Stimulated activated CD8-positive, alpha-beta memory T cell treated with anti-CD3 and anti-CD28 coated beads, Interleukin-15, amount 100 ng/mL, for 48 hours (primary cell): ENCODE measurements around the gene NF1.
"Not testable (repeated sequence)": the region's sequence is repeated elsewhere in the genome, so short reads cannot be mapped to it uniquely, and the experiment has no call there.

Source experiments
- DNase-seq, 2 donors: peaks; one replicate each; pipeline ENCODE4 v3.0.0-alpha.2; 2020; ENCODE audit warnings: low read depth in 2 of 2

Gene NF1, protein sequence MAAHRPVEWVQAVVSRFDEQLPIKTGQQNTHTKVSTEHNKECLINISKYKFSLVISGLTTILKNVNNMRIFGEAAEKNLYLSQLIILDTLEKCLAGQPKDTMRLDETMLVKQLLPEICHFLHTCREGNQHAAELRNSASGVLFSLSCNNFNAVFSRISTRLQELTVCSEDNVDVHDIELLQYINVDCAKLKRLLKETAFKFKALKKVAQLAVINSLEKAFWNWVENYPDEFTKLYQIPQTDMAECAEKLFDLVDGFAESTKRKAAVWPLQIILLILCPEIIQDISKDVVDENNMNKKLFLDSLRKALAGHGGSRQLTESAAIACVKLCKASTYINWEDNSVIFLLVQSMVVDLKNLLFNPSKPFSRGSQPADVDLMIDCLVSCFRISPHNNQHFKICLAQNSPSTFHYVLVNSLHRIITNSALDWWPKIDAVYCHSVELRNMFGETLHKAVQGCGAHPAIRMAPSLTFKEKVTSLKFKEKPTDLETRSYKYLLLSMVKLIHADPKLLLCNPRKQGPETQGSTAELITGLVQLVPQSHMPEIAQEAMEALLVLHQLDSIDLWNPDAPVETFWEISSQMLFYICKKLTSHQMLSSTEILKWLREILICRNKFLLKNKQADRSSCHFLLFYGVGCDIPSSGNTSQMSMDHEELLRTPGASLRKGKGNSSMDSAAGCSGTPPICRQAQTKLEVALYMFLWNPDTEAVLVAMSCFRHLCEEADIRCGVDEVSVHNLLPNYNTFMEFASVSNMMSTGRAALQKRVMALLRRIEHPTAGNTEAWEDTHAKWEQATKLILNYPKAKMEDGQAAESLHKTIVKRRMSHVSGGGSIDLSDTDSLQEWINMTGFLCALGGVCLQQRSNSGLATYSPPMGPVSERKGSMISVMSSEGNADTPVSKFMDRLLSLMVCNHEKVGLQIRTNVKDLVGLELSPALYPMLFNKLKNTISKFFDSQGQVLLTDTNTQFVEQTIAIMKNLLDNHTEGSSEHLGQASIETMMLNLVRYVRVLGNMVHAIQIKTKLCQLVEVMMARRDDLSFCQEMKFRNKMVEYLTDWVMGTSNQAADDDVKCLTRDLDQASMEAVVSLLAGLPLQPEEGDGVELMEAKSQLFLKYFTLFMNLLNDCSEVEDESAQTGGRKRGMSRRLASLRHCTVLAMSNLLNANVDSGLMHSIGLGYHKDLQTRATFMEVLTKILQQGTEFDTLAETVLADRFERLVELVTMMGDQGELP (N-terminal part only)

DNA sequence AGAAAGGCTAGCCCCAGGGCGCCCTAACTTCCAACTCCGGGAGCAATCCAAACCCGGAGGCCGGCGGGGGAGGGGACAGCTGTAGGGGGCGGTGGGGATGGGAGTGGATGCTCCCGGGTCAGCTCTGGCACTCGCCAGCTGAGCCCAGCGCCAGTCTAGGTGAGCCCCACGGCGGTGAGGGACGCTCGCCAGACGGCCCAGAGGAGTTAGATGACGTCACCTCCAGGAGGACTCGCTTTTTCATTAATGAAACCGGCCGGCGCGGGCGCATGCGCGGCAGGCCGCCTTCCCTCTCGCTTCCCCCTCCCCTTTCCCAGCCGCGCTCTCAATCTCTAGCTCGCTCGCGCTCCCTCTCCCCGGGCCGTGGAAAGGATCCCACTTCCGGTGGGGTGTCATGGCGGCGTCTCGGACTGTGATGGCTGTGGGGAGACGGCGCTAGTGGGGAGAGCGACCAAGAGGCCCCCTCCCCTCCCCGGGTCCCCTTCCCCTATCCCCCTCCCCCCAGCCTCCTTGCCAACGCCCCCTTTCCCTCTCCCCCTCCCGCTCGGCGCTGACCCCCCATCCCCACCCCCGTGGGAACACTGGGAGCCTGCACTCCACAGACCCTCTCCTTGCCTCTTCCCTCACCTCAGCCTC lies at the start of gene NF1:
TSS of gene NF1 (plus strand) at position 378 of the 636 bp plus-strand sequence. CDS start 333 bp downstream, outside the sequence.
- peak; percentile 80 to 84 for DNase-seq

DNA sequence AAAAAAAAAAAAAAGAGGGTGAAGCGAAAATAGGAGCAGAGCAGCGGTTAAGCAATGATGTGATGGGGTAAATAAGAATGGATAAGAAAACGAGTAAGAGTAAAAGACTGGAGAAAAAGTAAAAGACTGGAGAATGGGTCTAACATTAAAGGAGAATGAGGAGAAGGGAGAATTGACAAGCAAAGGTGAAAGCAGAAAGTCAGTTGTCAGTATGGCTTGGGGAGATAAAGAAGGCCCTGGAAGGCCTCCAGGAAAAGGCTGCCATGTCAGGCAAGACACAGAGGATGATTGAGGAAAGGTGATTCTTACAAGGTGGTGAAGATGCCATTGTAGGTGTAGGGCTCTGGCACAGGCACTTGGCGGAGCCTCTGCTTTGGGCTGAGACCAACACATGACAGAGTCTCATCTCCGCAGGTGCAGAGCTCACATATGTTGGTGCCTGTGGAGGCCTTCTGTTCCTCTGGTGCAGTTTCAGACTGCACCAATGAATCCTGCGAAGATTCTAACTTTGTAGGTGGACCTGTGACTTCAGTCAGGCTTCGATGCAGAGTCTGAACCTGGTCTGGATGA lies 47.8 kb upstream of the NF1 start:
- not testable (repeated sequence) for DNase-seq

DNA sequence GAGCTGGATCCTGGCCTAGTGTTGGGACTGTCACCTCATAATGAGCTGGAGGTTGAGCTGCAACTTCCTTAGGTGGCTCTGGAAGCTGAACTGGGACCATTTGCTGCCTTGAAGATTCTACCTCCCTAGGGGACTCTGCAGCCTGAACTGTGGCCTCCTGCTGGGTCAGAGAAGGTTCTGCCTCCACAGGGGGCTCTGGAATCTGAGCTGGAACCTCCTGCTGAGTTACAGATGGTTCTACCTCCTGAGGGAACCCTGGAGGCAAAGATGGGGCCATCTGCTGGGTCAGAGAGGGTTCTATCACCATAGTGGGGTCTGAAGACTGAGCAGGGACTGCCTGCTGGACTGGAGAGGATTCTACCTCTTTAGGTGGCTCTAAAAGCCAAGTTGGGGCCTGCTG lies 46.6 kb upstream of the NF1 start:
- no peak for DNase-seq

DNA sequence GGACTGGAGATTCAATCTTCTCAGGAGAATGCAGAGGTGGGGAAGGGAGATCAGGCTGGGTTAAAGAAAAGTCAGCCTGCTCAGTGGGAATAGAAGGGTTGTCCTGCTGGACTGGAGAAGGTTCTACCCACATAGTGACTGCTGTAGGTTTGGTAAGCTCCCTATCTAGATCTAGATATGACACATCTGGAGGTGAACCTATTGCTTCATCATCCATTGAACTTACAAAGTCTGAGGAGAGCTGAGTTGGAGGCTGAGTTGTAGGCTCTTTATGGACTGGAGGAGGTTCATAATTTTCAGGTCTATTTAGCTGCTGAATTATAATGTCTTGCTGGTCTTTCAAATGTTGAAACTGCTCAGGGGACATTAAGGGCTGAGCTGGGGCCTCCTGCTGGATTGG lies 46.0 kb upstream of the NF1 start:
- DNase-seq: no peak

DNA sequence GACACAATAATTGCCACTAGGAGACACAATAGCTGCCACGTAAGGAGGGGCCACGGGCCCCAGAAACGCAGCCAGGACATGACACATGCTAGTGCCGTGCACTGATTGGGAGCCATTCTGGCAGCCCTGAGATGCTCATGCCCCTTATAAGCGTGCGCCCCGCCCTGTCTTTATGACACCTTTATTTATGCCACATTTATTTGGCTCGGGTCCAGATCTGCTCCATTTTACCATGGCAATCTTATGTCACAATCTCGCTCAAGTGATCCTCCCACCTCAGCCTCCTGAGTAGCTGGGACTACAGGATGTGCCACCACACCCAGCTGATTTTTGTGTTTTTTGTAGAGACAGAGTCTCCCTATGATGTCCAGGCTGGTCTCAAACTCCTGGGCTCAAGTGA lies 43.8 kb upstream of the NF1 start:
- no peak for DNase-seq

DNA sequence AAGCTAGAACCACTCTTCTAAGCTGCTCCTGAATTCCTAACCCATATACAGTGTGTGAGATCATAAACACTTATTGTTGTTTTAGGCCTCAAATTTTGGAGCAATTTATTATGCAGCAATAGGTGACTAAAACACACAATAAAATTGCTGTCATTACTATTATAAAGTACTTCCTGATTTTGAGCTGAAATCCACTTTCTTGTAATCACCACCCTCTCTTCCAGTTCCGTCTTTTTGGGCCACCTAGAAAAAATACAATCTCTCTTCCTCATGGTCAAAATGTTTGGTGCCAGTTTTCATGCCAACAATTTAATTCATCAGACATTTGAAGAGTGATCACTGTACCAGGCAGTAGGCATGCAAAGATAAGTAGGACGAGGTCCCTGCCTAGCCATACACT lies 43.3 kb upstream of the NF1 start:
- DNase-seq: no peak

DNA sequence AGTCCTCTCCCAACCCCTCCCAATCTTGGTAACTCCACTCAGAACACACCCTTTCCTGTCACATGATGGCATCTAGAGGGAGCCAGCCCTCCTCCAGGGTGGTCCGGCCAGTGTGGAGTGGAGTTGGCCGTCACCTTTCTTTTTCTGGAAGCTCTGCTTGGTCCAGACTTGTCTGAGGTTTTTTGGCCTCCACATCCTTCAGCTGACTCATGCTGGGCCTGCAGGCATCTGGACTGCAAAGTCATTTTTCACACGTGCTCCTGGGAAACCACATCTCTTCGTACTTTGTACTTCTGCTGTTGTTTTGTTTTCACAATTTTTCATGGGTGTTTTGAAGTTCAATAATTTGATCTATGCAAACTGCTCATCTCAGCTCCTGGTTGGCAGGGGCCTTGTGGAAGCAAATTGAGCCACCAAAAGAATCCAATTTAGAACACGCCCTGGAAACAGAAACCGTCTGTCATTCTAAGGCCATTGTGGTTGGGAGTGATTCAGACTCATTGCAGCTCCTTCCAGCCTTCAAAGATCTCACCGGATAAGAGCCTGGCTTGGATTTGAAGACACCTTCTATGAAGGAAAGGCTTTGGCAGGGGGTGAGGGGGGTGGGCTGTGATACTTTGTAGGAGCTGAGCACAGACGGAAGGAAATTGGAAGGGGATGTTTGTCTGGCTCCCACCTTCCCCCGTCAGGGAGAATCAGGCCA lies 42.4 kb upstream of the NF1 start:
- DNase-seq: no peak

DNA sequence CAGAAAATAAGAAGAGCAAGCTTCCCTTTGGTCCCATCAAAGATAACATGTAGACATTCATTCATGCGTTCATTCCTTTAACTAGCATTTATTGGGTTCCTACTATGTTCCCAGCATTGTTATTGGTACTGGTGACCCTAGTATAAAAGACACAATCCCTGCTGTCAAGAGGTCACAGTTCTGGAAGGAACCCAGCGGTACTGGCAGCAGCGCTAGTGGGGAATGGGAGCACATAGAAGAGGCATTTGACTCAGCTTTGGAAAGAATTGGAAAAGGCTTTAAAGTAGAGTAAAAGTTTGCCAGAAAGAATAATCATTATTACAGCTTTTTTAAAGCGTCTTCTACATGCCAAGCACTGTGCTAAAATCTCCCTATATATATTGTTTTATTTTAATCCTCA lies 41.7 kb upstream of the NF1 start:
- DNase-seq: no peak

DNA sequence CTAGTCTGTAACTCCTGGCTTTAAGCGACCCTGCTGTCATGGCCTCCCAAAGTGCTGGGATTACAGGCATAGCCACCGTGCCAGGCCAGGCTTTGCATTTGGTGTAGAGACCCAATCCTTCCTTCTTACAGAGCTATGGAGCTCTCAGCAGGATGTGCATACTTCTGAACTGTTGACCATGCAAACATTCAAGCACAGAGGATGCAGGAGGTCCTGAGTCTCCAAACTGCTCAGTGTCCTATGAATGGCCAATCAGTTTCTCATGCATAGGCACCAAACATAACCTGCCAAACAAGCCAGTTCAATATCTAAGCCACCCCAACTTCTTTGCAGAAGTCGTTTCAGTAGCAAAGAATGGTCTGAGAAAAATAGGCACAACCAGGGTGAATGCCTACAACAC lies 40.0 kb upstream of the NF1 start:
- no peak for DNase-seq

DNA sequence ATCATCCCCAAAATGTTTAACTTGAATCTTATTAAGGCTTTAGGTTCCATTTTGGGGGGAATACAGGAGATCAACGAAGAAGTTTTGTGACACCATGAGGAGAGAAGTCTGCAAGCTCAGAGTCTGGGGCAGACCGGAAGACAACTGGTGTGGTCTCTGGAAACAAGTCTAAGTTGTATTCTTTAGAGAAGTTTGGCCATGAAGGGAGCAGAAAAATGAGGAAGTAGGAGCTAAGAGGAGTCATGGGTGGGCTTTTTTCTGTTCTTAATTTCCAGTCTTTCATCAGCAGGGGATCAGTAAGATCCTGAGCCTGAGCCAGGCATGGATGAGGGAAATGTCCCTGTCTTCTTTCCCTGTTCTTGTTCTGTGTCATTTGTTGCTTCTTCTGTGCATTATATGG lies 35.8 kb upstream of the NF1 start:
- DNase-seq: no peak

DNA sequence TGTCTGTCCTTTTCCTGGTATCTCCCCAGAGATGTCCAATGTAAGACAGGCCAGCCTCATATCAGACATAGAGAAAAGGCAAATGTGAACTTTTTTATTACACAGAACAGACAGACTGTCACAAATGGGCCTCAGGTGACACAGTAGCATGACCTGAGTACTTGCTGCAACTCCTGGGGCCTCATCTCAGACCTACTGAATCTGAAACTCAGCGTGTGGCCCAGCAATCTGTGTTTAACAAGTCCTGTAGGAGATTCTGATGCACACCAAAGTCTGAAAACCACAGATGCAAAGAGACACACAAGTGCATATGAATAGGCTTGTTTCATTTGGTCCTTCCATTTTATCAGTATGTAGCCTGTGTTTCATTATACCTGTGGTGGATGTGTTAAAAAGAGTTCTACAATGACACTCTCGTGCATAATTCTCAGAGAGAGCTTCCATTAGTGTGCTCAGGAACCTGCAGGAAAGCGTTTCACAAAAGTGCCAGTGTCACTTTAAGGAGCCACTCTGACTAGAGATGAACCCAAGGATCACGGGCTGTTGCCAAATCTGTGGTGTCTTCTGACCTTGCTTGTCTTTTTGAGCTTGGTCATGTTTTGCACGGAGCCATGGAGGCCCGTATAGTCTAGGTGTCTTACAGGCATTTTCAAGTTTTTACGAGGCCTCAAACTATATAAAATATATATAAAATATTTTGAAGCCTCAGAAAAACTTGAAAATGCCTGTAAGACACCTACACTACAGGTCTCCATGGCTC lies 33.8 kb upstream of the NF1 start:
- no peak for DNase-seq

DNA sequence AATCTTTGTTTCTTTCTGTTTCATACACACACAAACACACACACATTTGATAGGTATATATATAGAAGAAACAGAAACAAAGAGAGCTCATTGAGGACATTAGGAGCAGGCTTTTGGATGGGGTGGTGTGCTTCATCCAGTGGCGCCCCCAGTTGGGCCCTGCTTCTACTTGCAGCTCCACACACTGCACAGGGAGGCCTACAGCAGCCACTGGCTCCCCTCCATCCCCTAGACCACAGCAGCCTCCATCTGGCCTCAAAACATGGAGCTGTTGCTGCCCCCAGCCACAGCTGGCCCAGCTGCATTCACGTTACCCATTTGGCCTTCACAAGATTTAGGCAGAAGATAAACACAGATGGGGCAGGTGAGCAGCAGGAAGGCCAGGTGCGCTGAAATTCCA lies 33.1 kb upstream of the NF1 start:
- DNase-seq: no peak

DNA sequence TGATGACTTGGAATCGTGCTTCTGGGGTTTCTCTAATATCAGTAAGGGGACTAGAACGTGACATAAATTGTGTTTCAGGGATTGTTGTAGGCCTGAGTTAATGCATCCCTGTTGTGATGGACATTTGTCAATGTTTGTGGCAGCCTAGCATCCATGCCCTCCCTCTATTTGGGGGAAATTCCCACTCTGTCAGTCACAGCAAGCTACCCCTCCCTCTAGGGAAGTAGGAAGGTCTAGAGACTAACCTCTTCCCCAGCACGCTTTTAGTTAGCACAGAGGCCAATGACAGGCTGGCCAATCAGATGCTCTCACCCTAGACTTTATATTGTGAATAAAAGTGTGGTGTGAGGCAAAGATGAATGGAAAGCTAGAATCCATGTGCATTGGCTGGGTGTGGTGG lies 32.4 kb upstream of the NF1 start:
- DNase-seq: no peak

DNA sequence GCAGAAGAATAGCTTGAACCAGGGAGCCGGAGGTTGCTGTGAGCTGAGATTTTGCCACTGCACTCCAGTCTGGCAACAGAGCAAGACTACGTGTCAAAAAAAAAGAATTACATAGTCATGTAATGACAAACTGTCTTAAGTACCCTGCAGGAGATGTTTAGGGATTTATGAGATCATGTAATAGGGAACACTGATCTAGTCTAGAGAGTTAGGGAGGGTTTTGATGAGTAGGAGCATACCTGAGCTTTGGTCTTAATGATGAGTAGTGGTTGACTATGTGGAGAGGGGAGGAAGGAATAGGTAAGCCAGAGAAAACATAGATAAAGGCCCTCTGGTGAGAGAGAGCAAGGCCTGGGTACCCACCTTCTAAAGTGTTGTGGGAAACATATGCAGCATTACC lies 30.1 kb upstream of the NF1 start:
- DNase-seq: no peak

DNA sequence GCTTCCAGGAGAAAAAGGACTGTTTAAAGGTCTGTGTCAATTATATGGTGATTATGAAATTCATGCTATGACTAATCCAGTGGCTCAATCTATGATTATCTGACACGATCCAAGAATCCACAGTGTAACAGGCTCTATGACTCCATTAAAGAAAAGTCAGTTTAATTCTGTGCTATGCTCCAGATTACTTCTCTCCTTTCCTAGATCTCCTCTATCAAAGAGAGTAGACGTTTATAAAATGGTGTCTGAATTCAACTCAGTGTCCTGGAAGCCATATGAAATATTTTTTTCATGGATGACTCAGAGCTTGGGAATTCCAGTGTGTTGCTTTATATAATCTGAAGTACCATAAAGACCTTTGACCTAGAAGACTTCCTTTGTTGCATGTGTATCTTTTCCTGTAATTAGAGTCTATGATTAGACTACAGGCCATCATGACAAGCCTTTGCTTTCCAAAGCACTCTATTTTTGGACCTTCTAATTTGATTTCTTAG lies 27.0 kb upstream of the NF1 start:
- no peak for DNase-seq

DNA sequence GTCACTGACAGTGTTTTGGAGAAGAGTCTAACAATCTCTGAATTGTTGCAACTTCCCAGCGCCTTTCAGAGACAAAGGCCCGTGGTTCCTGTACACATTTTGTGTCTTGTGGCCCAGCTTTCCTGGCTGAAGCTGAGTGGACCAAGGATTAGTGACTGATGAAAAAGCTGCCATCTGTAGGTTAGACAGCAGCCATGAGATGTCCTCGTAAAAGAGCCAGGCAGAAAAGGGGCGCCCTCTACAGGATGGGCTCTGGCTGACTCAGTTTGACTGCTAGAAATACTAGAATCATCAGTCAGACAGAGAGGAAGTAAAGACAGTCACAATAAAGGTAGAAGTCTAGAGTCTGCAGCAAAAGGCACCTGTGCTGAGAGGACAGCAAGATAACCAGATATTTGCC lies 26.5 kb upstream of the NF1 start:
- DNase-seq: peak; percentile 21 to 25

DNA sequence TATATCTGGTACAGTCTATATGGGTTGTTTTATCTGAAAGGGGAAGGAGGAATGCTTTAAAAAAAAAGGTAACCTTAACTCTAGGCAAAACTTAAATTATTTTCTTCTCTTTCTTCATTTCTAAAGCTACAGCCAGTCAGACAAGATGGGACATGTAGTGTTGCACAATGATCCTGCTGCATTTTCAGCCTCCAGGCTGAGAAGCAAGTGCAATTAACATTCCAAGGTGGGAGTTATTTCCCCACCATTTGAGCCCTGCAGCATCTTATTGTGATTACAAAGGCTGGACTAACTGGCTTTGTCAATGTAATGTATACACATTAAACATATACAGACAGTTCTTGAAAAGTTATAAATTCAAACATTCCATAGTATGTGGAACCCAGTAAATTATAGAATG lies 22.6 kb upstream of the NF1 start:
- no peak for DNase-seq

DNA sequence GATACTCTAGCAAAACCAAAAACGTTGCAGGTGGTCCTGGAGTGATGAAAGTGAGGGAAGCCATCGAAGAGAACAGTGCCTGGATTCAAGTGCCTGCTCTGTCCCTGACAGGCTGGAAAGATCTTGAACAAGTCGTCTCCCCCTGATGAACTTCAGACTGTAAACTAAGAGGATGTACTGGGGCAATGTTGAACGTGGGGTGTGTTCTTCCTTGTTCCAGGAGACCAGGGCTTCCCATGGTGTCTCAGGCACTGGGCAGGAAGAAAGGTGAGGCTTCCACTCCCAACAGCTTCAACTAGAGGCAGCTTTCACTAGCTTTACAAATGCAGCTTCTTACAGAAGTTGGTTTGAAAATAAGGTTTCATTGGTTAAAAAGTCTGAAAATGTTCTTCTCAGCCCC lies 21.4 kb upstream of the NF1 start:
- DNase-seq: no peak

DNA sequence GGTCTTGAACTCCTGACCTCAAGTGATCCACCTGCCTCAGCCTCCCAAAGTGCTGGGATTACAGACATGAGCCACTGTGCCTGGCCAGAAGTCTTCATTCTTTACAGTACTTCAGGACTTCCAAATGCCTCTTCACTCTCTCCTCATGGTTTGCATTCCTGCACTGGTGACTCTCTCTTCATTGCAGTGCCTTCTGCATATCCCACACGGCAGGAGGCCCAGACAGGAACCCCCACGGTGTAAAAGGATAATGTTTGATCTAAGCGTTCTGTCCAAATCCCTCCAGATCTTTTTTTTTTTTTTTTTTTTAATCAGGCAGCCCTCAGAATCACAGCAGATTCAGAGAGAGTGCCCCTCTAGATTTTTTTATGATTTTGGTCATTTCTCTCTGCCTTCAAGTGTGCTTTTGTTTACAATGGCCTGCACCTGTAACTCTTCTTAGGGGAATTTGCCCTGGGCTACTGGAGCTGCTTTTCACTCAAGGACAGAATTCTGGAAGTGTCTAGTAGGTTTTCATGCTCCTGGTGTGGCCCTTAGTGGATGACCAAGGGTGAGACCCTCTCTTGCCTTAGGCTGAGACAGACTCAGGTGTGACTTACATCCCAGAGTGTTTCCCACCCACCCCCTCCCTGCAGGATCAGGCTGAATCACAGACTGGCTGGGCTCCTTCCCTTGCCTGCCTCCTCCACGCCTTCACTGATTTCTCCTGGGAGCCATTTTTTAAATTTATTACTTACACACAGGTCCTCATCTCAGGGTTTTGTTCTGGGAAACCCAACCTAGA lies 19.8 kb upstream of the NF1 start:
- no peak for DNase-seq
